GM18519 (cell line): Measurements from ENCODE around the gene NFAM1.

Experiments used
- ATAC-seq: cut with Tn5 transposase; IDR thresholded peaks from one replicate; pipeline ENCODE4 v1.9.1; 2021; ENCODE audit warnings: mild to moderate bottlenecking, moderate library complexity; ENCODE audit not compliant: unreplicated experiment, low FRiP score

NFAM1 gene, protein sequence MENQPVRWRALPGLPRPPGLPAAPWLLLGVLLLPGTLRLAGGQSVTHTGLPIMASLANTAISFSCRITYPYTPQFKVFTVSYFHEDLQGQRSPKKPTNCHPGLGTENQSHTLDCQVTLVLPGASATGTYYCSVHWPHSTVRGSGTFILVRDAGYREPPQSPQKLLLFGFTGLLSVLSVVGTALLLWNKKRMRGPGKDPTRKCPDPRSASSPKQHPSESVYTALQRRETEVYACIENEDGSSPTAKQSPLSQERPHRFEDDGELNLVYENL

DNA sequence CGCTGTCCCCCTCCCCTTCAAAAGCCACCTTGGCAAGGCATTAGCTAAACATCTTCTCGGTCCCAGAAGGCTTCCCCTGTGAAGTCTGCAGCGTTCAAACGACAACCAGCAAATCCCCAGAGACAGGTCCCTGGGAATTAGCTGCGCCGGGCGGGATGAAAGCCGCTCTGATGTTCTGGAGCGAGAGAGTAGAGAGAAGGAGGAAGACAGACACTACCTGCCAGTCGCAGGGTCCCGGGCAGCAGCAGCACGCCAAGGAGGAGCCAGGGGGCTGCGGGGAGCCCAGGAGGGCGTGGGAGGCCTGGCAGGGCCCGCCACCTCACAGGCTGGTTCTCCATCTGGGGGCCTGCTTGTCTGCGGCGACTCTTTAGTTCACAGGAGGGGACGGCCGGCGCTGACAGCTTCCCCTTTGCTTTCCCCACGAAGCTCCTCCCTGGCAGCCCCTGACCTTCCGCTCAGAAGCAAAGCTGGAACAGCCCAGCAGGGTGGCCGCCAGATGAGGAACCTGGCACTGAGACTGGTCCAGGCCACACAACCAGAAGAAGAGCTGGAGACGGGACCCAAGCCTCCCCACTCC, at the start of gene NFAM1:
TSS of gene NFAM1 (minus strand) at position 384 of the 577 bp plus-strand sequence. CDS start at position 338, 46 bp downstream.
- no peak for ATAC-seq

DNA sequence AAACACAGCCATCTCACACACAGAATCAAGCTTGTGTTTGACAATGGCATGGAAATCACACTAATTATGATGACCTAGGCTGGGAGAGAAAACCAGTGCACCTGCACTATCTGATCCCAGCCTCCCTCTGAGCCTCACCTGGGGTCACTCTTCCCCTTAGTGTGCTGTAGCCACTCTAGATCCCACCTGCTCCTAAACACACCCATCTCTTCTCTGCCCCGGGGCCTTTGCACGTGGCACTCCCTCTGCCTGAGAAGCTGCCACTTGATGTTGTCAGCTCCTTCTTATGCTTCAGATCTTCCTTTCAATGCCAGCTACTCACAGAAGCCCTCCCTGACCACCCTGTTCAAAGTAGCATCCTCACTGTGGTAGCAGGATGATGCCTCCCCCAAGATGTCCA, 42.9 kb upstream of the NFAM1 start:
- ATAC-seq, result no peak

DNA sequence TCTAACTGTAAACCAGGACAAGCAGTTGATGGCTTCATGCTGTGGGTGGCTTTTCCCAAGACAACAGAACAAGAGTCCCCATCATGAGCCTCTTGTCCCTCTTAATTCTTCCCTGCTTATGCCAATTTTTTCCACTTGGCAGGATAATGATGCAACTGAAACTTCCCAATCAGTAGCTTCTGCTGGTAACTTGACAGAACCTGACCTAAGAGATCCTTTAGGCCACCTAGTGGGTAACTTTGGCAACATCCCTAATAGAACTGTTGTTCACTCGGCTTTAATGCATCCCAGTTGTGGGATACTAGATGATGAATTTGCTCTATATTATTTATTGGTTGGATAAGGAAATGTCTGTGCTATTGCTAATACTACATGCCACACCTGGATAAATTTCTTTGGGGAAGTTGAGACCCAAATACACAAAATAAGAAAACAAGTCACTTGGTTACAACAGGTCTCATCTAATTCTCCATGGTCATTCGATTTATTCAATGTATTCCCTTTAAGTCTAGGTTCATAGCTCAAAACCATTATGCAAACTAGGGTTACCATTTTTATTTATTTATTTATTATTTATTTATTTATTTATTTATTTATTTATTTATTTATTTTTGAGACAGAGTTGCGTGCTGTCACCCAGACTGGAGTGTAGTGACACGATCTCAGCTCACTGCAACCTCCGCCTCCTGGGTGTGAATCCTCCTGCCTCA, 41.4 kb upstream of the NFAM1 start:
- no peak for ATAC-seq

DNA sequence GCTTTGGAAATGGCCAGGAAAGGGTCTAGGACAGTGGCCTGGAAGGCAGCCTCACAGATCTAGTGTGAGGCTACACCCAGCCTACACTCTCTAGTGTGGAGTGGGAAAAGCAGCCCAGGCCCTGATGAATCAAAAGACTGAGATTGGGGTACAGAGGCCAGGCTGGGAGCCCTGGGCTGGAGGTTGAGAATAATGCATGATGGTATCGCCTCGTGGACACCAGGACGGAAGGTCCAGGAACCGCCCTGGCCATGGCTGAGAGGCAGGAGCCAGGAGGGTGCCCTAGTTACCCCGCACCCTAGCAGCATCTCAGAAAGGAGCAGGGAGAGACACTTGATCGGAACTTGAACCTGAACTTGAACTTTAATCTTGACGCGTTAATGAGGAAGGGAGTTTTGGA, 40.5 kb upstream of the NFAM1 start:
- no peak for ATAC-seq

DNA sequence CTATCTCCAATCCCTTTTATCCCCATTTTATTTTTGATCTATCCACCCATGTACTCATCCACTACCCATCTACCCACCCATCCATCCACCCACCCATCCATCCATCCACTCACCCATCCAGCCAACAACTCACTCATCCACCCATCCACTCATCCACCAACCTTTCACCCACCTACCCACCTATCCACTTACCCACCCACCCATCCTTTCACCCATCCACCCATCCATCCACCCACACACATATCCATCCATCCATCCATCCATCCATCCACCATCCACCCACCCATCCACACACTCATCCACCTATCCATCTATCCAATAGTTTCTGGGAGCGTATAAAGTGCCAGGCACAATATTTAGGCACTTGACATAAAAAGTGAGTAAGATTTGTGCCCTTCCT, 39.2 kb upstream of the NFAM1 start:
- no peak for ATAC-seq

DNA sequence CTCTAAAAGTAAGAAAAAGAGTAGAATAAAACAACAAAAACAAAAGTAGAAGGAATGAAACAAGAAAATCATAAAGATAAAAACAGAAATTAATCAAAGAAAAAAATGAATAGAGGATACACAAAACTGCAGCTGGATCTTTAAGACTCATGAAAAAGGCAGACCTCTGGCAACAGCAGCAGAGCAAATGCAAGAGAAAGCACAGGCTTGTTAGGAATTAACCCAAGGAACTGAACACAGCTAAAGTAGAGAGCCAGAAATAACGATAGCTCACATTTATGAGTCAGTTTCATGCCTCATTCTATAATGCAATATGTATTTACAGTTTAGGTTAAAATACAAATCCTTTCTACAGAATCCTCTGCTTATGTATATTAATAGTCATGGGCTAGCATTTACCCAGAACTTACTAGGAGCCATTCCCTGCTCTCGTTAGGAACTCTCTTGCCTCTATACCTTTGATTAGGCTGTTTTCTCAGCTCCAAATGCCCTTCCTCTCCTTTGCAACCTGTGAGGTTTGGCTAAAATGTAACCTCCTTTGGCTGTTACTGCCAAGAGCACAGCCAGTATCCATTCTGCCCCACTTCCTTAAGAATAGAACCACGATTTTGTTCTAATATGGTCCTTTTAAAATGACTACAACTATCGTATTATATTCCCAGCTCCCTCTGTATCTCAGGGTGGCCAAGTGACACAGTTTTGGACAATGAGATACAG, 38.3 kb upstream of the NFAM1 start:
- ATAC-seq, result no peak

DNA sequence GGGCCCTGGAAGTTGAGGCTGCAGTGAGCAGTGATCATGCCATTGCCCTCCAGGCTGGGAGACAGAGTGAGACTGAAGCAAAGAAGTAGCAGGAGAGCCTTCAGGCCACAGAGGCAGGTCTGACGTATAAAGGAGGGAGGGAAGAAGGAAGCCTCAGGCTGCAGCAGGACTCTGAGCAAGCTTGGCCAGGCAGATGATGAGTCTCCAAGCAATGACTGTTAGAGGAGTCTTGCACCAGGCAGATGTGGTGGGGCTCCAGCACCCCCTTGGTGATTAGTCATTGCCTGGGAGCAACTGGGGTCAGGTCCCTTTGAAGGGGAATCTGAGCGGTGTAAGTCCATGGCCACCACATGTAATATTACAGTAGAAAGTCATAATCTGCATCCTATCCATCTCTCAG, 36.6 kb upstream of the NFAM1 start:
- ATAC-seq, result no peak

DNA sequence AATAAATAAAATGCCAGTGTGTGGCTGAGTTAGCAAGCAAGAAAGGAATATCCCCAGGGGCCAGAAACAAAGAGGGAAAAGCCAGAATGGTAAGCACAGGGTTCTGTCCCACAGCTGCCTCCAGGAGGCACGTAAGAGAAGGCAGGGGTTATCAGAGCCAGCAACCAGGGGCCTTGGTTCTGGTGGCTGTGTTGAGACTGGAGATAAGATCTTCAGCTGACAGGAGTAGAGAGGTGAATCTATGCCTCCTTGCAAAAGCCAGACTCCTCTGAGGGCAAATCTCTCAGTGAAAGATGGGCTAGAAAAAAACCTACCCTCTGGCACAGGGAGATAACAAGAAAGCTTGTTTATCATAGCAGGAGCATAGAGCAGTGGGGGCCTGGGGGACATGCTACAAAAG, 29.8 kb upstream of the NFAM1 start:
- no peak for ATAC-seq

DNA sequence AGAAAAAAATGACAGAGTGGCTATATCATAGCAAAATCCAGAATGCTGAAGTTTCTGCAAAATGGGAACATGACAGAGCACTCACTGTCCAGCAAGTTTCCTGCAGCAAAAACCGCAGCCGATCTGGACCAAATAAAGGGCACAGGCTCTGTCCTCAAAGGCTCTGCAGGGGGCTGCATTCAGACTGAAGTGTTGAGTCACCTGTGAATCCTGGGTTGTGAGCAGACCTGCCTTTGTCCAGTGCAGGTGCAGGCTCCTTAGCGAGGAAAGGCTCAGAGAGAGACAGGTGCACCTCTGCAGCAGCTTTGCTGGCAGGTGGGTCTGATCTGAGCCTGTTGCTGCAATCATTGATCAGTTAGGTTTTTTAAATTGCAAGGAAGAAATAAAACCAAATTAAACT, 29.3 kb upstream of the NFAM1 start:
- no peak for ATAC-seq

DNA sequence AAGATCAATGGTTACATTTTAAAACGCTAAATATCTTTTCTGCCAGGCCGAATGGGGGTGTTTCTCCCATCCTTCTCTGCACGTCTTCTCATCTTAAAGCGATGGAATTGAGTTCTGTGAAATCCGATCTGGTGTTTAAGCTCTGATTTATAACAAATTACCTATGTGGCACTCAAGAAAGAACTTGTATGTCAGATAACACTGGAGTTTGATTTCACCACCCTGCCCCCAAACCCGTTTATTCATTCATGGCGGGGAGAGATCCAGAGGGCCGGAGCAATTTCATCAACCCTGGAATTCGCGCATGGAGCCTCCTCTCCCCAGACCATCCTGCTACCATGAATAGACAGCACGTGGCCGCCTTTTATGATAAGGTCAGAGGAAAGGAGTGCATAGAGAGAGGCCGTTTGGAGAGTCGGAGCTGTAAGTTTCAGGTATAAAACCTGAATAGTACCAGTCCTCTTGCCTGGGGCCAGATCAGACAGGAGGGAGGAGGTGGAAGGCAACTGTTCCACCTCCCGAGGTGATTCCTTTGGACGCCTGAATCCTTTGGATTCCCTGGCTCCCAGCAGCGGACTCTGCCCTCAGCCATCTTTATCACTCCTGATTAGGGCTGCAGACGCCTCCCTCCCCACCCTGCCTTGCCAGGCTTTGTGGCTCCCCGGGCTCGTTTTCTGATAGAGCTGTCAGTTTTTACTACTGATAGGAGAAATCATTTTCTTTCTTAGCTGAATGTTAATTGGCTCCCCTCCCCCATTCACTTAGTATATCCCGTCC, 27.3 kb upstream of the NFAM1 start:
- ATAC-seq, result no peak

DNA sequence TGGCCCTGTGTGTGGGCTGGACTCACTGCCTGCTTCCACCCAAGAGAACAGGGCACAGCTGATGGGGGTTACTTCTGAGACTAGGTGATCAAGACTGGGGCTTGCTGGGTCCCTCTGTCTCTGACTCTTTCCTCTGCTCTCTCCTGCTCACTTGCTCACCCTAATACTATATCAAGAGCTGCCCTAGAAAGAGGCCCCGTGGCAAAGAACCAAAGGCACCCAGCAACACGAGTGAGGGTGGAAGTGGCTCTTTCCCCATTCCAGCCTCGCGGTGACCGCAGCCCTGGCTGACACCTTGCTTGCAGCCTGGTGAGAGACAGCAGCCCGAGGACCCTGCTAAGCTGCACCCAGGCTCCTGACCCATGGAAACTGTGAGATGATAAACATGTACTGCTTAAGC, 20.7 kb upstream of the NFAM1 start:
- ATAC-seq, result no peak

DNA sequence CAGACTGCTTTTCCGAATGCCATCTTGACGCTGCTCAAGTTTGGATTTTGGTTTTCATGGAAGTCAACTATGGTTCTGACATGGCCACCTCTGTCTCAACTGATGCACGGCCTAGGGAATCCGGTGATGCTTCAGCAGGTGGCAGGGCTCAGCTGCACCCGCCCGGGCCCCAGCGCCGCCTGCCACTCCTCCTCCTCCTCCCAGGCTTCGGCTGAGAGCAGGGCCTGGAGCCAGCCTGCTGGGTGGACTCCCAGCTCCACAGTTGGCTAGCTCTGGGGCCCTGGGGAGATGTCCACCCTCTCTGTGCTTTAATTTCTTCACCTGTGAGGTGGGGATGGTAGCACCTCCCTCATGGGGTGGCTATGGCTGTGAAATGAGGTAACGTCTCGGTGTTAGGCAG, 20.3 kb upstream of the NFAM1 start:
- ATAC-seq, result no peak

DNA sequence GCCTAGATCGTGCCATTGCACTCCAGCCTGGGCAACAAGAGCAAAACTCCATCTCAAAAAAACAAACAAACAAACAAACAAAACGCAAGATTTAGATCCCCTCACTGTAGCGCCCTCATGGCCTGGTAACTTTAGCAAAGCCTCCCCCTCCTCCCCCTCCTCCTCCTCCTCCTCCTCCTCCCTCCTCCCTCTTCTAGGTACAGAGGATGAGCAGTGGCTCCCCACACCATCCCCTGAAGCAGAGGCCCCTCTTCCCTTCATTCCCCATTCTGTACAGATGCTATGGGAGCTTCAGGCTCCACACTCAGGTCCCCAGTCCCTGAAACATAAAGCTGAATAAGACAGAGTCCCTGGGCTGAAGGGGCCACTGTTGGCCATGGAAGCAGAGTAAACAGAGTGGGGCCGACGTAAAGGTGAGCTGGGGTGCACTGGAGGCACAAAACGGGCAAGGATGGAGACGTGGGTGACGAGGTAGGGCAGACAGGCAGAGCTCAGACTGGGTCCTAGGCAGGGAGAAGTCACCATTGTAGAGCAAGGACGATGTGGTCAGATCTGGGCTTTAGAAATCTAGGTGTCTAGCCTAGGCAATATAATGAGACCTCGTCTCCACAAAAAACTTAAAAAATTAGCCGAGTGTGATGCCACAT, 19.4 kb upstream of the NFAM1 start:
- no peak for ATAC-seq

DNA sequence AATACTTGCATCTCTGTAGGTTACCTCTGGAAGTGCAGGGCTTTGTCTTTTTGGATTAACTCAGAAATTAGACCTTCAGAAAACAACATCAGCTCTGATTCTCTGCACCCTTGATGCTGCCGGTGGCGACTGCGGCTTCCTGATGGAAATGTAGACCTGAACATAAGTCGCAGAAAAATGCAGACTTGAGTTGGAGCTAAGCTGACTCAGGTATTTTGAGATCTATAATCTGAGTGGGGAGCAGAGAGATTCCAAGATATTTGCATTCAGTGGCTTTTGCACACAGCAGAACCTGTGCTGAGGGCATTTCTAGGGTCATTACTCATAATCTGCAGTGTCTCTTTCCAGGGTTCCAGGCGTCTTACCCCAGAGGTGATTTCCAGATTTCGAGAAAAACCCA, 18.7 kb upstream of the NFAM1 start:
- no peak for ATAC-seq

DNA sequence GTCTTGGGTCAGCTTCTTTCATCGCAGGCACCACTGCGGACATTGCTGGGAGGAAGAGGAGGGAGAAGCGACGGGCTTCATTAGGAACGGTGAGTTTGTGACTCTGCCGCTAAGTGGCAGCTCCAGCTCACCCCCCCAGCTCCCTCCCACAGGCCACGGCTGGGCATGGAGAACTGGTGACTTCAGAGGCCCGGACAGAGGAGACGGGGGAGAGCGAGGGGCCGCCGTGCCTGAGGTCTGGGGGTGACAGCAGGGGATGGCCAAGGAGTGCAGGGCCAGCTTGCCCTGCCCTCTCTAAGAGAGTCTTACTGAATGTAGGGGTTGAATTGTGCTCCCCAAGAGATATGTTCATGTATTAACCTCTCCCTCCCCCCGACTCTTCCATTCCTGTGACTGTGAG, 13.9 kb upstream of the NFAM1 start:
- no peak for ATAC-seq

DNA sequence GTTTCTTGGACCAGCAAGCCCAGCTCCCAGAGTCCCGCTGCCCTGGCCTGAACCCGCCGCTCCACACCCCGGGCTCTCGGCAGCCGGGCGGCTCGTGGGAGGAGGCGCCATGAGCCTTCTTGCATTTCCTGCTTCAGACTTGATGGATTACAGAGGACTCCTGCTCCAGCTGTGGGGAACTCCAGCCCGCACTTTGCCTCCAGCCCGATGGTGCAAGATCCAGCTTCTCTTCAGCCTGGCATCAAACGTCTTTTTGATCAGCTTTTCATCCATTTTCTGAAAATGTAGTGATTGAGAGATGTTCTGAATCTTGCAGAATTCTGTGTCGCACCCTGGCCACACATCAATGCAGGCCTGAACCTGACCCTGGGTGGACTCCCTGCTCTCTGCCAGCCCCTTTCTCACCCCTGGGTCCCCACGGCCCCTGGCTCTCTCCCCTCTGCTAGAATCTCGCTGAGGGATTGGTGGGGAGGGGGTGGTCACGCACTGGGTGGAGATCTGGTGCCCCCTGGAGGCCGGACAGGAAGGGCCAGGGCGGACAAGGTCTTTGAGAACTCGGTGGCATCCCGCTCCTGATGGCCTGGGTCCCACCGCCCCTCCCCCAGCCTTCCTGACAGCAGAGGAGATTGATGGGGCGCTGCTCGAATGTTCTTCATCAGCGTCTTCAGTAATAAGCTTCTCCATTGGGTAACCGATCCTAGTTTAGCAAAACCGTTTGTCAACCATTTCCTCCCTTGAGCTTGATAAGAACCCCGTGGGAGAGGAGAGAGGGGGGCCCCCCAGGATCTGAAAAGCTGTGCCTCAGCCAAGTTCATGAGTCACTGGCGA, 12.1 kb upstream of the NFAM1 start:
- ATAC-seq, result no peak

DNA sequence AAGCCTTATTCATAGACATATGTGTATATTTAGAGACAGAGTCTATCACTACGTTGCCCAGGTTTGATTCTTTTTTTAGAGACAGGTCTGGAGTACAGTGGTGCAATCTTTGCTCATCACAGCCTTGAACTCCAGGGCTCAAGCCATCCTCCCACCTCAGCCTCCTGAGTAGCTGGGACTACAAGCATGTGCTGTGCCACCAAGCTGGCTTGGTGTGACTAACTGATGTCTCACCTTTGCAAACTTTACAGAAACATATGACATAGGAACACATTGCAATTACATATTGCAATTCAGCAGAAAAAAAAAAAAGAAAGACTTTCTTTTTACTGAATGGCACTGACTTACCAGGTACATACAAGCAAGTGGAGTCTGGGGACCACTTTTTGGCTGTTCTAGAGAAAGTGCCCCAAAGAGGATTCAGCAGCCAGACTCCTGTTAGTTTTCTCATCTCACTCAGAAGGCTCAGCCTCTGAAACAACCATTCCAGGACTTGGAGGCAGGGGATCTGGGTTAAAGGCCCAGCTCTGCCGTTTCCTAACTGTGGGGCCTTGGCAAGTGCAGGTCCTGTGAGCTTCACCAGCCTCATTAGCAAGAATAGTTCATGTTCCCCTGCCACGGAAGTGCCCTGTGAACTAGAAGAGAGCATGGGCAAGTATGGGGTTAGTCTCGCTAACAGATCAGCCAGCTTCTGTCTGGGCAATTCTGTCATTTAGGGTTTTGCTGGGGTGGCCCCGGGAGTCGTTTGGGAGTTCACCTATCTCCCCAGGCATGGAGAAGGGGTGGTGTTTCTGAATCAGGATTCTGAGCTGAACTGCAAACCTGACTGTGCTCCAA, 11.3 kb upstream of the NFAM1 start:
- ATAC-seq, result no peak

DNA sequence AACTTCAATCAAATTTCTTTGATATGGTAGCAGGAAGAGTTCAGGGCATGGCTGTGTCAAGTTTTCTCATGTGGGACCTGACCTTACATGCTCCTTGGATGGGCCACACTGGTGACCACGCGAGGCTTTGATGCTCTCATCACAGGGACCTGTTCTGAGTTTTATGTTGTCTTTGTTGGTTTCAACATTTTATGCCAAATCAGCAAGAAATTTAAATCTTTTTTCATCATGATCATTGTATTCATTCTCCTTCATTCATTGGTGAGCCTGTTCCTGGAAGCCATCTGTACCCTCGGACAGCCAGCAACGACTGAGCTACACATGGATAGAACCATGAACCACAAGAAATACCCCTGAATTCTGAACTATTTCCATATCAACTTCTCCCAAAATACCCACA, 10.5 kb upstream of the NFAM1 start:
- no peak for ATAC-seq
